Measurements from ENCODE around the gene NOD2.

NOD2 gene

DNA sequence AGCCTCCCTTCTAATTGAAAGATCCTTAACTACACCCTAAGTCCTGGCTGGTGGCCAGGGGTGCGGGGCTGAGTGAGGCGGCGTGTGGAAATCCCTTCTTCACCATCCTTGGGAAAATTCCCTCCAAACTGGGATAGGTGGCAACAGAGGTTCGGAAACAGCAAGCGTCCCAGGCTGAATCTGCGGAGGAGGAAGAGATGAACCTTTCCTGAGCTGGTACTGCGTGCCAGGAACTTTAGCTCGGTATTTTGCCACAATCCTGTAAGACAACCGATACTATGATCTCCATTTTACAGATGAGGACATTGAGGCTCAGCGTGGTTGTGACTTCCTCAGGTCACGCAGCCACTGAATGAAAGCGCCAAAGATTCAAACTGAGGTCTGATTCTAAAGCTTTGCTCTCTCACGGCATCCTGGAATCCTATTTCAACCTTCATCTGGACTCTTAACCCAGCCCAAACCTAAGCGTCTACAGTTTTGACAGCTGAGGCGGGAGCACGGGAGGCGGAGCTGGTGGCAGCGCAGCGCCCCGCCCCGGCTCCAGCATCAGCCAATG, 47.9 kb downstream of the NOD2 start:
- TF ChIP-seq, protein P1, sequence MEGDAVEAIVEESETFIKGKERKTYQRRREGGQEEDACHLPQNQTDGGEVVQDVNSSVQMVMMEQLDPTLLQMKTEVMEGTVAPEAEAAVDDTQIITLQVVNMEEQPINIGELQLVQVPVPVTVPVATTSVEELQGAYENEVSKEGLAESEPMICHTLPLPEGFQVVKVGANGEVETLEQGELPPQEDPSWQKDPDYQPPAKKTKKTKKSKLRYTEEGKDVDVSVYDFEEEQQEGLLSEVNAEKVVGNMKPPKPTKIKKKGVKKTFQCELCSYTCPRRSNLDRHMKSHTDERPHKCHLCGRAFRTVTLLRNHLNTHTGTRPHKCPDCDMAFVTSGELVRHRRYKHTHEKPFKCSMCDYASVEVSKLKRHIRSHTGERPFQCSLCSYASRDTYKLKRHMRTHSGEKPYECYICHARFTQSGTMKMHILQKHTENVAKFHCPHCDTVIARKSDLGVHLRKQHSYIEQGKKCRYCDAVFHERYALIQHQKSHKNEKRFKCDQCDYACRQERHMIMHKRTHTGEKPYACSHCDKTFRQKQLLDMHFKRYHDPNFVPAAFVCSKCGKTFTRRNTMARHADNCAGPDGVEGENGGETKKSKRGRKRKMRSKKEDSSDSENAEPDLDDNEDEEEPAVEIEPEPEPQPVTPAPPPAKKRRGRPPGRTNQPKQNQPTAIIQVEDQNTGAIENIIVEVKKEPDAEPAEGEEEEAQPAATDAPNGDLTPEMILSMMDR (IDR thresholded peaks at IDR 0.05; ENCODE audit: unreplicated experiment in 3 of 3): no peak
- Mint-ChIP-seq H3K4me1 (peaks cover 28% of the 10 kb centered on the region), H3K36me3 (ENCODE audit: low read depth) (no peaks in the 10 kb centered on the region), H3K27me3 (ENCODE audit: low read depth) (peaks cover 12% of the 10 kb centered on the region), H3K27ac (peak overlapping the region in 1 of 3 experiments; percentile 70), H3K9me3 (no peaks in the 10 kb centered on the region), H3K4me3 (peak overlapping the region; percentile 80 to 83 (median 82))

DNA sequence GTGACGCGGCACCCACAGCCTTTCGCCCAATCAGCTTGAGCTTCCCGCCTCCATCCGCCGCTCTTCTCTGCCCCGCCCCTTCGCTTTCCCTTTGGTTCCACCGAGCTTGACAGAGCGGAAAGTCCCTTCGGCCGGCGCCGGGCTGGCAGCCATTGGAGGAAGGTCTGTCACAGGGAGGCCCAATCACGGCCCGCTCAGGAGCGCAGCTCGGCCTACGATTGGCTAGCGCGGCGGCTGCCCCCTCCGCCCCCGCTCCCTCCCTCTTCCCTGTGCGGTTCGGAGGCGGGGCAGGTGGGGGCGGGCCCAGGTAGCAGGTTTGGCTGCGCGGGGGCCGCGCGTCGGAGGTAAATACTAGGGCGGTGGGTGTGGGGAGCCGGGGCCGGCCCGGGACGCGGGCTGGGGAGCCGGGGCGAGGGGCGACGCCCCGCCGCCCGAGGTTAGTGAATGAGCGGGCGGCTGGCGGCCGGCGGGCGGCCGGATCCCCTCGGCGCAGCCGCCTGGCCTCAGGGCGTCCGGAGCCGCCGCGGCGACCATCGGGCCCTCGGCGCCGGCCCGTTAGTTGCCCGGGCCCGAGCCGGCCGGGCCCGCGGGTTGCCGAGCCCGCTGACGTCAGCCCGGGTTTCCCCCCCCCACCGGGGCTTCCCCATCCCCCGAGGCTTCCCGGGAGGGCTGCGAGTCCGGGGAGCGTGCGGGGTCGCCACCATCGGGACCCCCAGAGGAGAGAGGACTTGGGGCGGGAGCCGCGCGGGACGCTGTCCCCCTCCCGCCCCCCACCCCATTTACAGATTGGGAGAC, 48.6 kb downstream of the NOD2 start, which contains the start of gene CYLD:
CYLD (plus strand) TSS at position 306 of the 795 bp plus-strand sequence. CDS start 7,613 bp downstream, outside the sequence.
- H3K4me1 Mint-ChIP-seq: peaks cover 26% of the 10 kb centered on the region
- peak within 1 kb of the TSS in 1 of 3 experiments; percentile 70 for H3K27ac Mint-ChIP-seq
- no peaks in the 10 kb centered on the region for H3K36me3 Mint-ChIP-seq (ENCODE audit: low read depth)
- H3K27me3 Mint-ChIP-seq (ENCODE audit: low read depth): peaks cover 9% of the 10 kb centered on the region
- peak within 1 kb of the TSS; percentile 82 to 96 (median 92) for H3K4me3 Mint-ChIP-seq
- TF ChIP-seq, protein P1 (IDR thresholded peaks at IDR 0.05; ENCODE audit: unreplicated experiment in 3 of 3): no peak
- no peaks in the 10 kb centered on the region for H3K9me3 Mint-ChIP-seq

DNA sequence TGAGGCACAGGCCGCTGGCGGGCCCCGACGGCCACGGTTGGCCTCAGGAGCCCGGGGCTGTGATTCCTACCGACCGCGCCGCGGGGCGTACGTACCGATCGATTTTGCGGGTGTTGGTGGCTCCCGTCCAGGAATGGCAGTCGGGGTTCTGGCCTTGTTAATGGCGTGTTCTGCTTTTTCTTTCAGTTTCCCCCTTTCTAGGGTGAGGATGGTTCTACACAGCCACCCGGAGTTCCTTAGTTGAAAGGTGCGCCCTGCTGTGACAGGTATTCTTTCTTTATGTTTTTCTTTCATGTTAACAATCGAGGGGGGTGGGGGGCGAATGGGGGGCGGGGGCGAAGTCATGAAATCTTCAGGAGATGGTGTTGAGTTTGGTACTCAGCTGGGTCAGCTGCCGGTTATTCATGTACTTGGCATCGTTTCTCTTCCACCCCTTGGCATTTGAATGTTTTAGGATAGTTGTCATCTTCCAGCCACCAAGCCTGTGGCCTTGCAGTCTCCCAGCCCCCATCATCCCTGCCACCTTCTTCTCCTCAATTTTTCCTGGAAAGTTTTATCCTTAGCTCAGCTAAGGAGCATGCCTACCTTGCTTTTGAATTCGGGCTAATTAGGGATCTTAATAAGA, 49.3 kb downstream of the NOD2 start:
- Mint-ChIP-seq H3K27me3 (ENCODE audit: low read depth) (peaks cover 8% of the 10 kb centered on the region), H3K36me3 (ENCODE audit: low read depth) (no peaks in the 10 kb centered on the region), H3K27ac (no peak overlapping the region), H3K4me3 (peak overlapping the region; percentile 82 to 96 (median 92)), H3K4me1 (peaks cover 28% of the 10 kb centered on the region), H3K9me3 (no peaks in the 10 kb centered on the region)
- TF ChIP-seq, protein P1 (IDR thresholded peaks at IDR 0.05; ENCODE audit: unreplicated experiment in 3 of 3): no peak

DNA sequence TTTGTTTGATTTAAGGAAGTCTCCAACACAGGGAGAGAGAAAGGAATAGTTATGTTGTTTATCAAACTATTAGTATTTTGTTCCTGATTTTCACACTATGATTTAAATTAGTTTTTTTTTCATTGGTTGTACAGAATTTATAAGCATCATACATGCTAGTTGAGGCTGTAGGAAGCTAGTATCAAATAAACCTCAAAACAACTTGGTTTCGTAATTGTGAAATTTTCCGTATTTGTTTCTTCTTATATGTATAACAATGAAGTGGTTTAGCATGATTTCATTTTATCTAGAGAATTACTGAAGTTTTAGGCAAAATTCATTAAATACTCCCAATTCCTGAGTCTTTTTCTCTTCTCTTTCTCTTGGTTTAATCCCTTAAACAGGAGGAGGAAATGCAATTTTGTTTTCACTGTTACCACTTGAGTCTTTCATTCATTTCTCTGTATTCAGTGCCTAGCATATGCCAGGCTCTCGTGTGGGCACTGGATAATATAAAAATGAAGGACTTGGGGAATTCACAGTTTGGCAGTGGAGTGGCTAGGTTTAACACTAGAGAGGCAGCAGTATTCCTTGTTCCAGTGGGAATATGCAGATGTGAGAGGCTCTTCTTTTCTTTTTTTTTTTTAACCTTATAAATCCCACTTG, 50.3 kb downstream of the NOD2 start:
- Mint-ChIP-seq H3K4me3 (peak overlapping the region; percentile 82 to 96 (median 92)), H3K9me3 (no peaks in the 10 kb centered on the region), H3K27ac (no peak overlapping the region), H3K36me3 (ENCODE audit: low read depth) (no peaks in the 10 kb centered on the region), H3K27me3 (ENCODE audit: low read depth) (peaks cover 3% of the 10 kb centered on the region), H3K4me1 (peaks cover 30% of the 10 kb centered on the region)
- TF ChIP-seq, protein P1 (IDR thresholded peaks at IDR 0.05; ENCODE audit: unreplicated experiment in 3 of 3): no peak

DNA sequence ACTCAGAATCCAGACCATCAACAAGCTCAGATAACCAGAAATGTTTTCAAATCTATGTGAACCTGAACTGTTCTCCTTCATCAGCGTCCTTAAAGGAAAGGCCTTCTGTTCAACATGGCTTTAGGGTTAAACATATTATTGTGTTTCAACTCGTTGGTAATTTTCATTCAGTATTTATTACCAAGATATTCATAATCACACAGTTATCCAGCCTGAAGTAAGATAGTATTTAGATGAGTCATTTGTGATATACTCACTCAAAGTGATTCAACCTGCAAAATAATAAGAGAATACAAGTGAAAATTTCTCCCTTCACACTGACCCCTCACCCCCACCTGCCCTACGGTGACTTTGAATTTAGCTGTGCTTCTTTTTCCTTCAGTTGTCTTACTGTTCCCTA, 51.5 kb downstream of the NOD2 start:
- TF ChIP-seq, protein P1 (IDR thresholded peaks at IDR 0.05; ENCODE audit: unreplicated experiment in 3 of 3): no peak
- no peak overlapping the region for H3K27ac Mint-ChIP-seq
- peak overlapping the region in 2 of 3 experiments; percentile 80 to 96 for H3K4me3 Mint-ChIP-seq
- no peaks in the 10 kb centered on the region for H3K27me3 Mint-ChIP-seq (ENCODE audit: low read depth)
- peaks cover 6% of the 10 kb centered on the region for H3K36me3 Mint-ChIP-seq (ENCODE audit: low read depth)
- H3K4me1 Mint-ChIP-seq: peaks cover 30% of the 10 kb centered on the region
- no peaks in the 10 kb centered on the region for H3K9me3 Mint-ChIP-seq
